HepG2 (cell line): Measurements from ENCODE around the gene SPATC1L.

Experiments
- SCMH1 ChIP-seq: sonication (generic); formaldehyde crosslinking; IDR thresholded peaks from 2 replicates; pipeline ENCODE4 v1.9.0; 2021; ENCODE audit warnings: missing genetic modification reagents, mild to moderate bottlenecking, borderline replicate concordance
- TF ChIP-seq, protein P1 (sequence below): sonication (generic); formaldehyde crosslinking; conservative IDR thresholded peaks from 2 replicates; pipeline ENCODE4 v1.8.0; 2022; ENCODE audit warnings: mild to moderate bottlenecking, moderate library complexity, missing genetic modification reagents
- TF ChIP-seq, protein P2 (sequence below): sonication (generic); formaldehyde crosslinking; IDR thresholded peaks from 2 replicates; pipeline ENCODE4 v1.4.0; 2020; ENCODE audit warnings: missing genetic modification reagents
- TF ChIP-seq, protein P3 (sequence below): sonication (generic); formaldehyde crosslinking; IDR thresholded peaks from 2 replicates; pipeline ENCODE4 v1.4.0; 2020; ENCODE audit warnings: missing genetic modification reagents
- TF ChIP-seq, protein P4 (sequence below): sonication (generic); formaldehyde crosslinking; IDR thresholded peaks from 2 replicates; pipeline ENCODE4 v1.5.0; 2020; ENCODE audit warnings: mild to moderate bottlenecking, missing genetic modification reagents, moderate library complexity
- TF ChIP-seq, protein P5 (sequence below): sonication (generic); formaldehyde crosslinking; IDR thresholded peaks from 2 replicates; pipeline ENCODE4 v1.8.0; 2022; ENCODE audit warnings: mild to moderate bottlenecking, missing genetic modification reagents, borderline replicate concordance
- TF ChIP-seq, protein P6 (sequence below): sonication (generic); formaldehyde crosslinking; IDR thresholded peaks from 2 replicates; pipeline ENCODE4 v1.4.0; 2020; ENCODE audit warnings: missing genetic modification reagents, mild to moderate bottlenecking, borderline replicate concordance

DNA sequence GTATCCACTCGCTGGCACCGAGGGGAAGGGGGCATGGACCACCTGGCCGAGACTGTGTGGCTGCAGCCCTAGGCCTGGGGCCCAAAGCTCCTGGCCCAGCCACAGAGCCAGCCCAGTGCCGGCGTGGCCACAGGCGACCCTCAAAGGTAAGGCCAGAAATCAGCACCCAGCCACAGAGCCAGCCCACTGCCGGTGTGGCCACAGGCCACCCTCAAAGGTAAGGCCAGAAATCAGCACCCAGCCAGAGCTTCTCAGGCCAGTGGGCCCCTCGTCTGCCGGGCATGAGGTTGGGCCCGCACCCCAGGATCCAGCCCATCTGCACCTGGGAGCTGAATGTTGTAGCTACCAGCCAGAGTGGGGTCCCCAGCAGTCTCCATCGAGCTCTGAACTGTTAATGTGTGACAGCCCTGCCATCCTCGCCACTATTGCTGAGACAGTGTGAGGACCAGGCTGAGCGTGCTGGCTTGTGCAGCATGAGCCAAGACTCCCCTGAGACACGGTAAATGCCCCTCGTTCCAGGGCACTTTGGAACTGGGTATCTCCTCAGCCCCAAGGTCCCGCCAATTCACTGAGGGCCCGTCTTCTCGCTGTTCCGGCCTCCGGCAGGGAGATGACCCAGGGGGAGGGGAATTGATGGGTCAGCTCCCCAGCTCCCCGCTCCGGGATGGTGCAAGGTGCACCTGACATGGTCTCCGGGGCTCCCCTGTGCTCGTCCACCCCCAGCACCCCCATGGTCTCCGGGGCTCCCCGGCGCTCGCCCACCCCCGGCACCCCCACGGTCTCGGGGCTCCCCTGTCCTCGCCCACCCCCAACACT is 24.2 kb downstream of the SPATC1L start:
- TF ChIP-seq, protein P1, sequence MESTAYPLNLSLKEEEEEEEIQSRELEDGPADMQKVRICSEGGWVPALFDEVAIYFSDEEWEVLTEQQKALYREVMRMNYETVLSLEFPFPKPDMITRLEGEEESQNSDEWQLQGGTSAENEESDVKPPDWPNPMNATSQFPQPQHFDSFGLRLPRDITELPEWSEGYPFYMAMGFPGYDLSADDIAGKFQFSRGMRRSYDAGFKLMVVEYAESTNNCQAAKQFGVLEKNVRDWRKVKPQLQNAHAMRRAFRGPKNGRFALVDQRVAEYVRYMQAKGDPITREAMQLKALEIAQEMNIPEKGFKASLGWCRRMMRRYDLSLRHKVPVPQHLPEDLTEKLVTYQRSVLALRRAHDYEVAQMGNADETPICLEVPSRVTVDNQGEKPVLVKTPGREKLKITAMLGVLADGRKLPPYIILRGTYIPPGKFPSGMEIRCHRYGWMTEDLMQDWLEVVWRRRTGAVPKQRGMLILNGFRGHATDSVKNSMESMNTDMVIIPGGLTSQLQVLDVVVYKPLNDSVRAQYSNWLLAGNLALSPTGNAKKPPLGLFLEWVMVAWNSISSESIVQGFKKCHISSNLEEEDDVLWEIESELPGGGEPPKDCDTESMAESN (CRISPR knock-in tag), result no peak
- TF ChIP-seq, protein P2, sequence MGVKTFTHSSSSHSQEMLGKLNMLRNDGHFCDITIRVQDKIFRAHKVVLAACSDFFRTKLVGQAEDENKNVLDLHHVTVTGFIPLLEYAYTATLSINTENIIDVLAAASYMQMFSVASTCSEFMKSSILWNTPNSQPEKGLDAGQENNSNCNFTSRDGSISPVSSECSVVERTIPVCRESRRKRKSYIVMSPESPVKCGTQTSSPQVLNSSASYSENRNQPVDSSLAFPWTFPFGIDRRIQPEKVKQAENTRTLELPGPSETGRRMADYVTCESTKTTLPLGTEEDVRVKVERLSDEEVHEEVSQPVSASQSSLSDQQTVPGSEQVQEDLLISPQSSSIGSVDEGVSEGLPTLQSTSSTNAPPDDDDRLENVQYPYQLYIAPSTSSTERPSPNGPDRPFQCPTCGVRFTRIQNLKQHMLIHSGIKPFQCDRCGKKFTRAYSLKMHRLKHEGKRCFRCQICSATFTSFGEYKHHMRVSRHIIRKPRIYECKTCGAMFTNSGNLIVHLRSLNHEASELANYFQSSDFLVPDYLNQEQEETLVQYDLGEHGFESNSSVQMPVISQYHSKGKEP (CRISPR knock-in tag), result no peak
- no peak for TF ChIP-seq SCMH1 (CRISPR knock-in tag)
- TF ChIP-seq, protein P3, sequence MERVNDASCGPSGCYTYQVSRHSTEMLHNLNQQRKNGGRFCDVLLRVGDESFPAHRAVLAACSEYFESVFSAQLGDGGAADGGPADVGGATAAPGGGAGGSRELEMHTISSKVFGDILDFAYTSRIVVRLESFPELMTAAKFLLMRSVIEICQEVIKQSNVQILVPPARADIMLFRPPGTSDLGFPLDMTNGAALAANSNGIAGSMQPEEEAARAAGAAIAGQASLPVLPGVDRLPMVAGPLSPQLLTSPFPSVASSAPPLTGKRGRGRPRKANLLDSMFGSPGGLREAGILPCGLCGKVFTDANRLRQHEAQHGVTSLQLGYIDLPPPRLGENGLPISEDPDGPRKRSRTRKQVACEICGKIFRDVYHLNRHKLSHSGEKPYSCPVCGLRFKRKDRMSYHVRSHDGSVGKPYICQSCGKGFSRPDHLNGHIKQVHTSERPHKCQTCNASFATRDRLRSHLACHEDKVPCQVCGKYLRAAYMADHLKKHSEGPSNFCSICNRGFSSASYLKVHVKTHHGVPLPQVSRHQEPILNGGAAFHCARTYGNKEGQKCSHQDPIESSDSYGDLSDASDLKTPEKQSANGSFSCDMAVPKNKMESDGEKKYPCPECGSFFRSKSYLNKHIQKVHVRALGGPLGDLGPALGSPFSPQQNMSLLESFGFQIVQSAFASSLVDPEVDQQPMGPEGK (CRISPR knock-in tag), result no peak
- TF ChIP-seq, protein P4, sequence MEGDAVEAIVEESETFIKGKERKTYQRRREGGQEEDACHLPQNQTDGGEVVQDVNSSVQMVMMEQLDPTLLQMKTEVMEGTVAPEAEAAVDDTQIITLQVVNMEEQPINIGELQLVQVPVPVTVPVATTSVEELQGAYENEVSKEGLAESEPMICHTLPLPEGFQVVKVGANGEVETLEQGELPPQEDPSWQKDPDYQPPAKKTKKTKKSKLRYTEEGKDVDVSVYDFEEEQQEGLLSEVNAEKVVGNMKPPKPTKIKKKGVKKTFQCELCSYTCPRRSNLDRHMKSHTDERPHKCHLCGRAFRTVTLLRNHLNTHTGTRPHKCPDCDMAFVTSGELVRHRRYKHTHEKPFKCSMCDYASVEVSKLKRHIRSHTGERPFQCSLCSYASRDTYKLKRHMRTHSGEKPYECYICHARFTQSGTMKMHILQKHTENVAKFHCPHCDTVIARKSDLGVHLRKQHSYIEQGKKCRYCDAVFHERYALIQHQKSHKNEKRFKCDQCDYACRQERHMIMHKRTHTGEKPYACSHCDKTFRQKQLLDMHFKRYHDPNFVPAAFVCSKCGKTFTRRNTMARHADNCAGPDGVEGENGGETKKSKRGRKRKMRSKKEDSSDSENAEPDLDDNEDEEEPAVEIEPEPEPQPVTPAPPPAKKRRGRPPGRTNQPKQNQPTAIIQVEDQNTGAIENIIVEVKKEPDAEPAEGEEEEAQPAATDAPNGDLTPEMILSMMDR (CRISPR knock-in tag), result no peak
- TF ChIP-seq, protein P5, sequence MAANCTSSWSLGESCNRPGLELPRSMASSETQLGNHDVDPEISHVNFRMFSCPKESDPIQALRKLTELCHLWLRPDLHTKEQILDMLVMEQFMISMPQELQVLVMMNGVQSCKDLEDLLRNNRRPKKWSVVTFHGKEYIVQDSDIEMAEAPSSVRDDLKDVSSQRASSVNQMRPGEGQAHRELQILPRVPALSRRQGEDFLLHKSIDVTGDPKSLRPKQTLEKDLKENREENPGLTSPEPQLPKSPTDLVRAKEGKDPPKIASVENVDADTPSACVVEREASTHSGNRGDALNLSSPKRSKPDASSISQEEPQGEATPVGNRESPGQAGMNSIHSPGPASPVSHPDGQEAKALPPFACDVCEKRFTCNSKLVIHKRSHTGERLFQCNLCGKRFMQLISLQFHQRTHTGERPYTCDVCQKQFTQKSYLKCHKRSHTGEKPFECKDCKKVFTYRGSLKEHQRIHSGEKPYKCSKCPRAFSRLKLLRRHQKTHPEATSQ (CRISPR knock-in tag), result no peak
- TF ChIP-seq, protein P6, sequence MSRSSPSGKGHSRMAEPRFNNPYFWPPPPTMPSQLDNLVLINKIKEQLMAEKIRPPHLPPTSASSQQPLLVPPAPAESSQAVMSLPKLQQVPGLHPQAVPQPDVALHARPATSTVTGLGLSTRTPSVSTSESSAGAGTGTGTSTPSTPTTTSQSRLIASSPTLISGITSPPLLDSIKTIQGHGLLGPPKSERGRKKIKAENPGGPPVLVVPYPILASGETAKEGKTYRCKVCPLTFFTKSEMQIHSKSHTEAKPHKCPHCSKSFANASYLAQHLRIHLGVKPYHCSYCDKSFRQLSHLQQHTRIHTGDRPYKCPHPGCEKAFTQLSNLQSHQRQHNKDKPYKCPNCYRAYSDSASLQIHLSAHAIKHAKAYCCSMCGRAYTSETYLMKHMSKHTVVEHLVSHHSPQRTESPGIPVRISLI (CRISPR knock-in tag), result no peak
